GM21723 (cell line): ENCODE measurements around the gene TRIM66.

Experiments used
- ATAC-seq: cut with Tn5 transposase; IDR thresholded peaks from one replicate; pipeline ENCODE4 v1.9.1; 2021; ENCODE audit warnings: mild to moderate bottlenecking, moderate library complexity; ENCODE audit not compliant: unreplicated experiment

Gene TRIM66

DNA sequence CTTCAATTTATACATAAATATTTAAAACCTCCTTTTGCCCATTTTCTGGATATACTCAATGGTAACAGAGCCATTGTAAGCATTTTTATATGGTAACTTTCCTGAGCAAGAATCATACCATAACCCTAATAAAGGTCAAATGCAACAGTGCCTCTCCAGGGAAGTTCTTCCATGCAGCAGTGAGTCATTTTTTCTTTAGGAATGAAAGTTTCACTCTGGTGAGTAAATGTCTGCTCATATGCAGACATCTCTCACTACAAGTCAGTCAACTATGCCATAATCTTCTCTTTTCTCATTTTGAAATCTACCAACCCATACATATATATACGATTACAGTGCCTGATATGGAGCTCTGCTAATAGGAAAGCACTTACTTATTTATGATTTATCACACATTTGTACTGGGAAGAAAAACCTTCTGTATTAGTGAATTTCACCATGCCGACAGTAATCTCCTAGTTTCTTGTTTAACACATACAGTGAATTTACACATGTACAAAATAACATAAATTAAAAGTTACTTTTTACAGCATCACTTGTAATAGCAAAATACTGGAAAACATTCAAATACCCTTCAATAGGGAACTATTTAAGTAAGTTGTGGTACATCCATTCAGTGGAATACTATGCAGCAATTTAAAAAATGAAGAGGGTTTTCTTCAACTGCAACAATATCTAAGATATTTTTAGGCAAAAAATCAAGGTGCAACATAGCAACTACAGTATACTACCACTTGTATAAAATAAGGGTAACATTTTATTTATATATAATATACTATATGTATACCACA is 104.5 kb downstream of the TRIM66 start:
- no peak for ATAC-seq

DNA sequence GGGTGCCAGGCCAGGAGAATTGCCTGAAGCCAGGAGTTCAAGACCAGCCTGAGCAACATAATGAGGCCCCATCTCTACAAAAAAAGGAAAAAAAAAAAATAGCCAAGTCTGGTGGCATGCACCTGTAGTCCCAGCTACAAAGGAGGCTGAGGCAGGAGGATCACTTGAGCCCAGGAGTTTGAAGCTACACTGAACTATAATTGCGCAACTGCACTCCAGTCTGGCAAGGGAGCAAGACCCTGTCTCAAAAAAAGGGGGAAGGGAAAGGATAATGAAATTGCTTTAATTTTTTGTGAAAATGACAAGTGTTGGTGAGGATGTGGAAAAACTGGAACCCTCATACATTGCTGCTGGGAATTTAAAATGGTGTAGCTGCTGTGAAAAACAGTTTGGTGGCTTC is 107.7 kb downstream of the TRIM66 start:
- ATAC-seq: no peak

DNA sequence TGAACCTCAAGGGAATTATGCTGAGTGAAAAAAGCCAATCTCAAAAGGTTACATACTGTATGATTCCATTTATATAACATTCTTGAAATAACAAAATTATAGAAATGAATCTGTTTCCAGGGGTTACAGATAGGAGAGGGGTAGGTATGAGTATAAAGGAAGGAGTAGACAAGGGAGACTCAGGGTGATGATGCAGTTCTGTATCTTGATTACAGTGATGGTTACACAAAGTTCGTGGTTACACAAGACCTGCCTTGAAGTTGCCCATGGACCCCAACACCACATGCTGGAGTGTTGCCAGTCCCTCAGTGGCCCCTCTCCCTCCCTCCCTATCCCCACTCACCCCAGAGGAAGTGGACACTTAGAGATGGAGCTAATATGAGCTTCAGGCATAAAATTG is 108.7 kb downstream of the TRIM66 start:
- ATAC-seq: no peak

DNA sequence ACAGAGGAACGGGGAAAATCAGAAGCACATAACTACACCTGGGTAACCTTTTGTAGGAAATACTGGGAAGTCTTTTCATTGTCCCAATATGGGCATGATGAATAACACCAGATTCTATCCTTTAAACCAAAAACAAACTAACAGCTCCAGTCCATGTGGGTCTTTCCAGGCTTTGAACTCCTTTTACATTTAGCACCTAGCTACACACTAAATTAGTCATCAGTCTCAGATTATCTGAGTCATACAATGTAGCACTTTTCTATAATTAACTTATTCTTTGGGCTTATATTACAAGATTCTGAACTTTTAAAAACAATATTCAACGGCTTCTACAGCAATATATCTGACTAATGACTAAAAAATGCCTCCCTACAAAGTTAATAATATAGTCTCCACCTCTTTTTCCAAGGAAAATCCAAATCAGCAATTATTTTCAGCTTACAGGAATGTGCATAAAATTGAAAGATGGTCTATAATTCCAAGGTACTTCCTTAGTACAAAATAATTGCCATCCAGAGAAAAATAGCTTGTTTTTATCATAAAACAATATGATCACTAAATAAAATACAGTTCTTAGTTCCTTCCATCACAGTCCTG is 114.8 kb downstream of the TRIM66 start:
- ATAC-seq: no peak

DNA sequence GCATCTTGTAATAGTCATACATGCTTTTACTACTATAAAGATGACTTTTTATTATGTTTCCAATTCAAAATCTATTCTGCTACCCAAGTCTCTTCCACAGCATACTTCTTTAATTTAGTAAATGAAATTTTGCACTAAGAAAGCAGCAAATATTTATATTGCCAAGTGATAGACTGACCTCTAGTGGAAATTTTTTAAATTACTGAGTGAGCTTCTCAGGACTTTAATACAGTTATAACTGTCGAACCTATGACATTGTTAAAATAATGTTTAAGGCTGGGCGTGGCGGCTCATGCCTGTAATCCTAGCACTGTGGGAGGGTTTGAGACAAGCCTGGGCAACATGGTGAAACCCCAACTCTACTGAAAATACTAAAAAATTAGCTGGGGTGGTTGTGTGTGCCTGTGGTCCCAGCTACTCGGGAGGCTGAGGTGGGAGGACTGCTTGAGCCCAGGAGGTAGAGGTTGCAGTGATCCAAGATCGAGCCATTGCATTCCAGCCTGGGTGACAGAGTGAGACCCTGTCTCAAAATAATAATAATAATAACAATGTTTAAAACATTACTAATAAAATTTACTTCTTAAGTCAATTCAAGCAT is 115.8 kb downstream of the TRIM66 start:
- ATAC-seq: no peak

DNA sequence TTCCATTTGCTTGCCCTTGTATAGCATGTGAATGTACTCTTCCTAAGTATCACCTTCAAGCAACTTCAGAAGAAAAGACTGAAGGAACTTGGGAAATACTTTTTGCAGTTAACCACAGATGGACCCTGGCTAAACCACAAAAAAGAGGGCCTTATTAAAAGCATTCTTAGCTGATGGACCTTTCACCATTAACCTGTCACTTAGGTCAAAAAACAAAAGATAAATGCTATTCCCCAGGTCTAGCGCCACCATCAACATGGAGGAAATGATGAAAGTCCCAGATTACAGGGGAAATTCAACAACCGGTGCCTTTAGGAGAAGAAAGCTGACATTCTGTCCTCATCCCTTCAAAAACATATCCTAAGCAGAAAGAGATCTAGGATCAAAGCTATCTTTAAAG is 117.9 kb downstream of the TRIM66 start:
- no peak for ATAC-seq
